CD4-positive, alpha-beta T cell treated with Interleukin-4 for 1 hour (primary cell): ENCODE measurements around the gene P2RY1.
"Not testable (repeated sequence)": the region's sequence is repeated elsewhere in the genome, so short reads cannot be mapped to it uniquely, and the experiment has no call there.

ENCODE experiments used
- DNase-seq, 2 donors: peaks; one replicate each; pipeline ENCODE4 v3.0.0-alpha.2; 2020 to 2022

Gene P2RY1

DNA sequence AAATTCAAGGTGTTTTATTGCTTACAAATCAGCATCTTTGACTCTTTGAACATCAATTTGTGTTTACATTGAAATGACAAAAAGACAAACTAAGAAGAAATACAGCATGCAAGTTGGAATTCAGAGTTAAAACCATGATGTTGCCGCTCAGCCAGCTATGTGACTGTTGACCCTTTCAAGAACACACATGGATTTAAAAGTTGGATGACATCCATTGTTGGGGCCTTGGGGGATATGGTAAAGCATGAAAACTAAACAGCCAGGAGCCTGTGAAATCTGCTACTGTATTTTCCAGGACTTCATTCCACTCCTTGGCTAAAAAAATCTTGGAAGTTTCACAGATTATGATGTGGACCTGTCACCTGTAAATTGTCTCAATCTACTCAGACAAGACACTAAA lies 4.6 kb downstream of the P2RY1 start:
- no peak for DNase-seq

DNA sequence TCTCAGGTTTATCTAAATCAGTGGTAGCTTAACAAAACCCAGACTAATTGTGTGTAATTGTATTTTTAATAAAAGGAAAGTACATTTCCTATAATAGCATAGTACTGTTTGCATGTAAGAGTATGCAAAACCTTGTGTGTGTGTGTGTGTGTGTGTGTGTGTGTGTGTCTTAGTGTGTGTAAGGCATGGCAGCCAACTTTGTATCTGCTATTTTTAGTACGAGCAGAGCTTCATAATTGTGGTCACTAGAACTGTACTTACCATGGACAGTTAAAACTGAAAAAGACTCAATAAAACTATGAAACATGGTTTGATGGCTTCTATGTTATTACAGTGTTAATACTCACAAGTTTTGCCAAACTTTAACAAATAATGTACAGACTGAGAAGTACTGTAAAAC lies 6.2 kb downstream of the P2RY1 start:
- no peak for DNase-seq

DNA sequence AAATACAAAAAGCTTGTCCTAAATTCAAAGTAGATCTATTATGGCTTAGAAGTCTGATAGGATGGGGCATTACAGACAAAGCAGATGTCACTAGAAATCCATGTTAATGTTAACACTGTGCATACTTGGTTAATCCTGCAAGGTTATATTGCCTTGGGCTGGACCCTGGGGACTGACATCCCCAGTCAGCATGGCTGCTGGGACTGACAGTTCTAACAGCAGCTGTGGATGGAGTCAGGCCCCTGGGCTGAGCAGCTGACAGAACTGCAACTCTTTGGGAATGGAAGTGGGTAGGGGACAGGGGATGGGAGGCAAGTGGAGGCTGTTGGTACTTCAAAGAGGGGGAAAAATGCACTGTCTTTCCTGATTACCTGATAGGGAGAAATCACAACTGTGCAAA lies 7.5 kb downstream of the P2RY1 start:
- no peak for DNase-seq

- no peak for DNase-seq
These were observed 9.0 kb downstream of the P2RY1 start for GRCh38 chr3:152843955-152844354.

GRCh38 chr3:152846572-152847202 lies 11.8 kb downstream of the P2RY1 start:
- not testable (repeated sequence) for DNase-seq

DNA sequence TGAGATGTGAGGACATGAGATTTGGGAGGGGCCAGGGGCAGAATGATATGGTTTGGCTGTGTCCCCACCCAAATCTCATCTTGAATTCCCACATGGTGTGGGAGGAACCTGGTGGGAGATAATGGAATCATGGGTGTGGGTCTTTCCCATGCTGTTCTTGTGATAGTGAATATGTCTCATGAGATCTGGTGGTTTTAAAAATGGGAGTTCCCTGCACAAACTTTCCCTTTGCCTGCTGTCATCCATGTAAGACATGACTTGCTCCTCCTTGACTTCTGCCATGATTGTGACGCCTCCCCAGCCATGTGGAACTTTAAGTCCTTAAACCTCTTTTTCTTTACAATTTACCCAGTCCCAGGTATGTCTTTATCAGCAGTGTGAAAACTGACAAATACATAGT lies 12.7 kb downstream of the P2RY1 start:
- DNase-seq, result not testable (repeated sequence)

GRCh38 chr3:152849996-152850578 lies 15.2 kb downstream of the P2RY1 start:
- DNase-seq, result no peak

- DNase-seq, result no peak
These were observed 18.3 kb downstream of the P2RY1 start for GRCh38 chr3:152853196-152853595.

- DNase-seq, result peak in 1 of 2 donors; percentile 55
These were observed 22.2 kb downstream of the P2RY1 start for GRCh38 chr3:152857082-152857481.

DNA sequence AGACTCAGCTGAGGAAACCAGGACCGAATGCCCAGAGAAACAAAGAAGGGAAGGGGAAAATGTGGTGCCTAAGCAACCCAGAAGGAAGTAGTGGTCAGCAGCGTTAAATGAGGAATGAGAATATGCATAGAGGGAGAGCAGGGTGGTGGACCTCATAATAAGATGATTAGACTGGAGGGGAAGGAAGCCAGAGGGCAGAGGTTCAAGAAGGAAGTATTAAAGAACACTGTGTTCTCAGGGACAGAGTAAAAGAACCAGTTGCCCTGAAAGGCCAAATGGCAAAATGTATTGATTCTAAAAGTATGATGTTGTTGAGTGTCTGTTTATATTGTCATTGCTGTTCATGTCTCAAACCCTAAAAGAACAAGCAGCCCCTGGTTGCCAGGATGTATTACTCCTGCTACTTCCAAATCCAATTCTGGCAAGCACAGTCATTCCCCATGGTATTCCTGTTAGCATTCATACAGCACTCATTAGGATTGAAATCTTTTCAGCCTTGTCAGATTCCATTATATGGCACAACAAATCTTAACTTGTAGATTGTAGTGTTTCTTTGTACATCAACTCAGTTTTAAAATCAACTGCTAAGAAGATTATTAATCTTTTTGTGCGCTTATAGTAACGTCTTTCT lies 23.4 kb downstream of the P2RY1 start:
- DNase-seq, result no peak

- no peak for DNase-seq
These were observed 25.8 kb downstream of the P2RY1 start for GRCh38 chr3:152860736-152861135.

- DNase-seq, result no peak
These were observed 30.8 kb downstream of the P2RY1 start for GRCh38 chr3:152865668-152866245.

- peak; percentile 6 to 37 for DNase-seq
These were observed 35.1 kb downstream of the P2RY1 start for GRCh38 chr3:152870027-152870426.

DNA sequence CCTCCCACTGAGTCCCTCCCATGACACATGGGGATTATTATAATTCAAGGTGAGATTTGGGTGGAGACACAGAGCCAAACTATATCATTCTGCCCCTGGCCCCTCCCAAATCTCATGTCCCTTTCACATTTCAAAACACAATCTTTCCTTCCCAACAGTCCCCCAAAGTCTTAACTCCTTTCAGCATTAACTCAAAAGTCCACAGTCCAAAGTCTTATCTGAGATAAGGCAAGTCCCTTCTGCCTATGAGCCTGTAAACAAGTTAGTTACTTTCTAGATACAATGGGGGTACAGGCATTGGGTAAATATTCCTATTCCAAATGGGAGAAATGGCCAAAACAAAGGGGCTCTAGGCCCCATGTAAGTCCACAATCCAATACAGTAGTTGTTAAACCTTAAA lies 38.4 kb downstream of the P2RY1 start:
- not testable (repeated sequence) for DNase-seq

DNA sequence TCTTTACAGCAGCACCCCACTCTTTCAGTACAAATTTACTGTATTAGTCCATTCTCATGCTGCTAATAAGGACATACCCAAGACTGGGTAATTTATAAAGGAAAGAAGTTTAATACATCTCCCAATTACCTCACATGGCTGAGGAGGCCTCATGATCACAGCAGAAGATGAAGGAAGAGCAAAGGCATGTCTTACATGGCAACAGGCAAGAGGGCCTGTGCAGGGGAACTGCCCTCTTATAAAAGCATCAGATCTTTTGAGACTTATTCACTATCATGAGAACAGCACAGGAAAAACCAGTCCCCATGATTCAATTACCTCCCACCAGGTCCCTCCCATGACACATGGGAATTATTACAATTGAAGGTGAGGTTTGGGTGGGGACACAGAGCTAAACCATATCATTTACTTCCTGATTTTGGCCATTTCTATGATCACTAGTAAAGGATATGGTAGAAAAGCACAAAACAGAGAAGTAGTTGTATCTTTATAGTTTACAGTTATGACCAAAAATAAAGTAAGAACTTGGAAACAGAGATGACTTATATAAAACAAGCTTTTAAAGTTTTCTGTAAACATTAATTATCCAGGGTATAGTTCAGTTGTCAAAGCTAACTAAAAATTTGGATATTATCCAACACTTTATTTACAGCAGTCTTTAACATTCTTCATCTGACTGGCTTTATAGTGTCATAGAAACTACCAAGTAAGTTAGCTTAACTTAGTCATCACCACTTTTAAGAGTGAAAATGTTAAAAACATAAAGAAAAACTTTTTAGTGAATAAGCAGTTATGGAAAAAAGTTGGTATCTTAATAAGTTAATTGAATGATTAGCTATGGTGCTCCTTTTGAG lies 40.2 kb downstream of the P2RY1 start:
- DNase-seq, result no peak

DNA sequence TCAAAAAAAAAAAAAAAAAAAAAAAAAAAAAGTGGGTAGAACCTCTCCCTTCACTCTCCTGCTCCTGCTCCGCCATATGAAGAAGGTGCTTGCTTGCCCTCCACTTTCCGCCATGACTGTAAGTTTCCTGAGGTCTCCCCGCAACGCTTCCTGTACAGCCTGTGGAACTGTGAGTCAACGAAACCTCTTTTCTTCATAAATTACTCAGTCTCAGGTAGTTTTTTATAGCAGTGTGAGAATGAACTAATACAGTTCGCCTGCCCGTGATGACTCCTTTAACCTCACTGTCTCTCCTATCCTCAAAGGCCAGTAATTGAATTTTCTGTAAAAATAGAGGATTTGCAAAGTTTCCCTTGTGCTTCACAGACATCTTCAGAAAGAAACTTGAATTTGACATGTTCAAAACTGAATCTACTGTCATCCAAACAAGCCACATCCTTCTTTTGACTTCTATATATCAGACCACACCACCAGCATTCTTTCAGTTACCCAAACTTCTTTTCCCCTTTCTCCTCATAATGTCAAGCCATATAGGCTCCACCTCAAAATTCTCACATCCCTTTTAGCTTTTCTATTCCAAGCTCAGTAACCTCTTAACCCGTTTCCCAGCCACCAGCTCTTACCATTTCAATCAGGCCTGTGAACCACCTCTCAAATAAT lies 44.3 kb downstream of the P2RY1 start:
- DNase-seq, result no peak

- no peak for DNase-seq
These were observed 44.9 kb downstream of the P2RY1 start for GRCh38 chr3:152879790-152880174.

DNA sequence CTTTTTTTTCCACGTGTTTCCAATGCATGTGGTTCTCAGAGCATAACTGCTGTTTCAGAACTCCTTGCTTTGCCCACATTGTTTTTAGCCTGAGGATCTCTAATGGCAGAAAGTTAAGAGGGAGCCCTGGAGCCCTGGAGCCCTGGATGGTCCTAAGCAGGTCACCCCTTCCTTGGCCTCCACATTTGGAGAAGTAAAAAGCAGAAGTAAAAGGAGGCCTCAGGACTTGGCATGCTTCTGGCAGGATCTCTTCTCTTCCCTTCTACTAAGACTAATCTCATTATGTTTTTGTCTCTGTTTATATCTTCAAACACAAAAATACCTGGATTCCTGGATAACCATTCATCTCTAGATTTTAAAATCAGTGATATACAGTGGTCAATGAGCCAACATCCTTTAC lies 50.1 kb downstream of the P2RY1 start:
- DNase-seq, result no peak
